ENCODE measurements around the gene LGR5.

Gene LGR5

GRCh38 chr12:71602761-71603577 is 163.4 kb downstream of the LGR5 start:
- no peak for DNase-seq (ENCODE audit: low read depth in 1 of 2, low spot score in 1 of 2)
- in situ Hi-C loops (cut with HindIII; ENCODE audit: low pct_unique_long_range_greater_than_20kb, low sequenced_read_pairs) = no loop called here
- no peak for TF ChIP-seq JUND (IDR thresholded peaks at IDR 0.05; ENCODE audit: low read depth)

GRCh38 chr12:71605039-71605438 is 165.4 kb downstream of the LGR5 start:
- in situ Hi-C loops (cut with HindIII; ENCODE audit: low pct_unique_long_range_greater_than_20kb, low sequenced_read_pairs) = no loop called here
- DNase-seq (ENCODE audit: low read depth in 1 of 2, low spot score in 1 of 2) = peak in 1 of 2 experiments; percentile 38
- TF ChIP-seq JUND (IDR thresholded peaks at IDR 0.05; ENCODE audit: low read depth) = no peak

- in situ Hi-C loops (cut with HindIII; ENCODE audit: low pct_unique_long_range_greater_than_20kb, low sequenced_read_pairs) = no loop called here
- no peak for TF ChIP-seq JUND (IDR thresholded peaks at IDR 0.05; ENCODE audit: low read depth)
- no peak for DNase-seq (ENCODE audit: low read depth in 1 of 2, low spot score in 1 of 2)
Measured at GRCh38 chr12:71607494-71608330, 168.1 kb downstream of the LGR5 start.

GRCh38 chr12:71610031-71610795 is 170.6 kb downstream of the LGR5 start:
- in situ Hi-C loops (cut with HindIII; ENCODE audit: low pct_unique_long_range_greater_than_20kb, low sequenced_read_pairs) = no loop called here
- TF ChIP-seq JUND (IDR thresholded peaks at IDR 0.05; ENCODE audit: low read depth) = no peak
- no peak for DNase-seq (ENCODE audit: low read depth in 1 of 2, low spot score in 1 of 2)

GRCh38 chr12:71621938-71622337 is 182.3 kb downstream of the LGR5 start:
- in situ Hi-C loops (cut with HindIII; ENCODE audit: low pct_unique_long_range_greater_than_20kb, low sequenced_read_pairs) = no loop called here
- no peak for DNase-seq (ENCODE audit: low read depth in 1 of 2, low spot score in 1 of 2)
- TF ChIP-seq JUND (IDR thresholded peaks at IDR 0.05; ENCODE audit: low read depth) = no peak

- in situ Hi-C loops (cut with HindIII; ENCODE audit: low pct_unique_long_range_greater_than_20kb, low sequenced_read_pairs) = no loop called here
- DNase-seq (ENCODE audit: low read depth in 1 of 2, low spot score in 1 of 2) = no peak
- TF ChIP-seq JUND (IDR thresholded peaks at IDR 0.05; ENCODE audit: low read depth) = no peak
Measured at GRCh38 chr12:71625476-71625875, 185.9 kb downstream of the LGR5 start.

GRCh38 chr12:71626098-71626497 is 186.5 kb downstream of the LGR5 start:
- no peak for DNase-seq (ENCODE audit: low read depth in 1 of 2, low spot score in 1 of 2)
- TF ChIP-seq JUND (IDR thresholded peaks at IDR 0.05; ENCODE audit: low read depth) = no peak
- in situ Hi-C loops (cut with HindIII; ENCODE audit: low pct_unique_long_range_greater_than_20kb, low sequenced_read_pairs) = no loop called here

GRCh38 chr12:71626768-71627167 is 187.2 kb downstream of the LGR5 start:
- no peak for DNase-seq (ENCODE audit: low read depth in 1 of 2, low spot score in 1 of 2)
- in situ Hi-C loops (cut with HindIII; ENCODE audit: low pct_unique_long_range_greater_than_20kb, low sequenced_read_pairs) = no loop called here
- TF ChIP-seq JUND (IDR thresholded peaks at IDR 0.05; ENCODE audit: low read depth) = no peak

GRCh38 chr12:71627438-71628002 is 187.9 kb downstream of the LGR5 start:
- in situ Hi-C loops (cut with HindIII; ENCODE audit: low pct_unique_long_range_greater_than_20kb, low sequenced_read_pairs) = no loop called here
- no peak for DNase-seq (ENCODE audit: low read depth in 1 of 2, low spot score in 1 of 2)
- no peak for TF ChIP-seq JUND (IDR thresholded peaks at IDR 0.05; ENCODE audit: low read depth)
